ENCODE results near the gene SPEF1.
"Not testable (repeated sequence)": the region's sequence is repeated elsewhere in the genome, so short reads cannot be mapped to it uniquely, and the experiment has no call there.

Gene SPEF1

GRCh38 chr20:3781153-3781910, at the start of gene SPEF1:
Gene SPEF1, minus strand, starts transcription at chr20:3781448. Its CDS starts 161 bp downstream, at chr20:3781287.
- peaks cover 12% of the 10 kb centered on the region for H3K27me3 Mint-ChIP-seq
- no peaks in the 10 kb centered on the region for H3K9me3 Mint-ChIP-seq
- peaks cover 10% of the 10 kb centered on the region for H3K36me3 Mint-ChIP-seq
- ATAC-seq, result peak; percentile 68
- H3K4me3 Mint-ChIP-seq, result peak within 1 kb of the TSS; percentile 68
- peaks cover 64% of the 10 kb centered on the region for H3K4me1 Mint-ChIP-seq
- H3K27ac Mint-ChIP-seq, result peak within 1 kb of the TSS; percentile 53

- H3K27ac Mint-ChIP-seq, H3K4me3 Mint-ChIP-seq, ATAC-seq, H3K27me3 Mint-ChIP-seq, H3K9me3 Mint-ChIP-seq, H3K4me1 Mint-ChIP-seq: not testable (repeated sequence)
- H3K36me3 Mint-ChIP-seq, result peaks cover 20% of the 10 kb centered on the region
Measured at GRCh38 chr20:3829891-3830290, 48.6 kb upstream of the SPEF1 start.

GRCh38 chr20:3828798-3829197, 47.5 kb upstream of the SPEF1 start:
- no peak overlapping the region for H3K27ac Mint-ChIP-seq
- H3K36me3 Mint-ChIP-seq, result peaks cover 28% of the 10 kb centered on the region
- no peak overlapping the region for H3K4me3 Mint-ChIP-seq
- no peak for ATAC-seq
- no peaks in the 10 kb centered on the region for H3K27me3 Mint-ChIP-seq
- H3K9me3 Mint-ChIP-seq, result no peaks in the 10 kb centered on the region
- H3K4me1 Mint-ChIP-seq, result peaks cover 10% of the 10 kb centered on the region

- Mint-ChIP-seq H3K36me3 (peaks cover 28% of the 10 kb centered on the region), H3K27ac (no peak overlapping the region), H3K4me1 (peaks cover 18% of the 10 kb centered on the region), H3K27me3 (no peaks in the 10 kb centered on the region), H3K9me3 (no peaks in the 10 kb centered on the region), H3K4me3 (no peak overlapping the region)
- no peak for ATAC-seq
Measured at GRCh38 chr20:3826420-3826819, 45.2 kb upstream of the SPEF1 start.

- peaks cover 25% of the 10 kb centered on the region for H3K4me1 Mint-ChIP-seq
Measured at GRCh38 chr20:3825526-3825925, 44.3 kb upstream of the SPEF1 start.

GRCh38 chr20:3823881-3824280, 42.6 kb upstream of the SPEF1 start:
- Mint-ChIP-seq H3K4me3 (no peak overlapping the region), H3K27me3 (no peaks in the 10 kb centered on the region), H3K4me1 (peaks cover 38% of the 10 kb centered on the region), H3K9me3 (no peaks in the 10 kb centered on the region), H3K27ac (no peak overlapping the region), H3K36me3 (peaks cover 28% of the 10 kb centered on the region)
- no peak for ATAC-seq

More at GRCh38 chr20:3825526-3825925, 44.3 kb upstream of the SPEF1 start:
- no peaks in the 10 kb centered on the region for H3K9me3 Mint-ChIP-seq
- no peaks in the 10 kb centered on the region for H3K27me3 Mint-ChIP-seq
- no peak for ATAC-seq
- H3K36me3 Mint-ChIP-seq, result peaks cover 28% of the 10 kb centered on the region
- no peak overlapping the region for H3K4me3 Mint-ChIP-seq
- H3K27ac Mint-ChIP-seq, result no peak overlapping the region

GRCh38 chr20:3821996-3822395, 40.7 kb upstream of the SPEF1 start:
- no peaks in the 10 kb centered on the region for H3K27me3 Mint-ChIP-seq
- no peak for ATAC-seq
- peaks cover 28% of the 10 kb centered on the region for H3K36me3 Mint-ChIP-seq
- peak overlapping the region; percentile 88 for H3K4me3 Mint-ChIP-seq
- H3K27ac Mint-ChIP-seq, result peak overlapping the region; percentile 98
- peaks cover 41% of the 10 kb centered on the region for H3K4me1 Mint-ChIP-seq
- H3K9me3 Mint-ChIP-seq, result no peaks in the 10 kb centered on the region

- peak overlapping the region; percentile 88 for H3K4me3 Mint-ChIP-seq
- H3K27me3 Mint-ChIP-seq, result no peaks in the 10 kb centered on the region
- H3K27ac Mint-ChIP-seq, result peak overlapping the region; percentile 98
- H3K9me3 Mint-ChIP-seq, result no peaks in the 10 kb centered on the region
- peaks cover 34% of the 10 kb centered on the region for H3K4me1 Mint-ChIP-seq
- ATAC-seq, result no peak
- peaks cover 23% of the 10 kb centered on the region for H3K36me3 Mint-ChIP-seq
Measured at GRCh38 chr20:3820901-3821727, 39.9 kb upstream of the SPEF1 start.

GRCh38 chr20:3820048-3820900, 39.0 kb upstream of the SPEF1 start, which contains the start of gene AP5S1:
Gene AP5S1, plus strand, starts transcription at chr20:3820547. Its CDS starts 1,571 bp downstream, at chr20:3822118.
- Mint-ChIP-seq H3K9me3 (no peaks in the 10 kb centered on the region), H3K36me3 (peaks cover 18% of the 10 kb centered on the region), H3K4me1 (peaks cover 31% of the 10 kb centered on the region), H3K4me3 (peak within 1 kb of the TSS; percentile 88), H3K27ac (peak within 1 kb of the TSS; percentile 98), H3K27me3 (no peaks in the 10 kb centered on the region)
- ATAC-seq, result peak; percentile 93

- H3K27me3 Mint-ChIP-seq, result no peaks in the 10 kb centered on the region
- no peak for ATAC-seq
- H3K4me1 Mint-ChIP-seq, result peaks cover 31% of the 10 kb centered on the region
- peaks cover 10% of the 10 kb centered on the region for H3K36me3 Mint-ChIP-seq
- peak overlapping the region; percentile 98 for H3K27ac Mint-ChIP-seq
- peak overlapping the region; percentile 88 for H3K4me3 Mint-ChIP-seq
- no peaks in the 10 kb centered on the region for H3K9me3 Mint-ChIP-seq
Measured at GRCh38 chr20:3819411-3820047, 38.3 kb upstream of the SPEF1 start.

GRCh38 chr20:3818155-3819151, 37.2 kb upstream of the SPEF1 start:
- Mint-ChIP-seq H3K4me1 (peaks cover 31% of the 10 kb centered on the region), H3K4me3 (peak overlapping the region; percentile 61)

GRCh38 chr20:3815703-3816315, 34.6 kb upstream of the SPEF1 start:
- Mint-ChIP-seq H3K4me1 (peaks cover 31% of the 10 kb centered on the region), H3K27me3 (no peaks in the 10 kb centered on the region), H3K27ac (no peak overlapping the region), H3K4me3 (no peak overlapping the region), H3K36me3 (no peaks in the 10 kb centered on the region), H3K9me3 (no peaks in the 10 kb centered on the region)
- no peak for ATAC-seq

More at GRCh38 chr20:3818155-3819151, 37.2 kb upstream of the SPEF1 start:
- H3K27me3 Mint-ChIP-seq, result no peaks in the 10 kb centered on the region
- H3K36me3 Mint-ChIP-seq, result no peaks in the 10 kb centered on the region
- no peak for ATAC-seq
- H3K27ac Mint-ChIP-seq, result peak overlapping the region; percentile 98
- no peaks in the 10 kb centered on the region for H3K9me3 Mint-ChIP-seq

GRCh38 chr20:3814928-3815495, 33.8 kb upstream of the SPEF1 start:
- H3K4me3 Mint-ChIP-seq, result no peak overlapping the region
- no peak for ATAC-seq
- H3K4me1 Mint-ChIP-seq, result peaks cover 28% of the 10 kb centered on the region
- H3K27me3 Mint-ChIP-seq, result no peaks in the 10 kb centered on the region
- no peaks in the 10 kb centered on the region for H3K9me3 Mint-ChIP-seq
- no peaks in the 10 kb centered on the region for H3K36me3 Mint-ChIP-seq
- no peak overlapping the region for H3K27ac Mint-ChIP-seq

Data from stimulated activated memory B cell treated with anti-CD40 and anti-IgM and Interleukin-4, amounts not matched to agents 10 μg/mL and 1 μg/mL and 100 μg/mL, for 72 hours (primary cell).